AG20443 (cell line): ENCODE results near the gene ZNF891.

Experiments used
- DNase-seq: peaks from one replicate; pipeline ENCODE4 v3.0.0; 2012; ENCODE audit warnings: low spot score, mixed read lengths

Gene ZNF891

DNA sequence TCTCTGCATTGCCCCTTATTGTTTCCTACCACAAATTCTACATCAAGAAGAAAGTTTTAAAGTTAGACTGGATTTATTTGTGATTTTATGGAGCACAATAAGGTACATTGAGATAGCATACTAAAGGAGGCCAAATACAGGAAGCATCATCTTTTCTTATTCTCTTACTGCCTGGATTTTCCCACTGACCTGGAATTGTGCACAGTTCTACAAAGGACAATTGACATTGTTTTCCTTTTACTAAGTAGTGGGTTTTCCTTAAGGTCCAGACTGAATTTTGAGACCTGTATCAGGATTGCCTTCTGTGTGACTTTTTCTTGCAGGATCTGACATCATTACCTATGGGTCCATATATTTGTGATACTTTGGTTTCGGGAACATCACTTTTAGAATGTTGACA, 68.1 kb downstream of the ZNF891 start:
- DNase-seq: no peak

- no peak for DNase-seq
Observed at GRCh38 chr12:133058203-133059113, 71.6 kb downstream of the ZNF891 start.

DNA sequence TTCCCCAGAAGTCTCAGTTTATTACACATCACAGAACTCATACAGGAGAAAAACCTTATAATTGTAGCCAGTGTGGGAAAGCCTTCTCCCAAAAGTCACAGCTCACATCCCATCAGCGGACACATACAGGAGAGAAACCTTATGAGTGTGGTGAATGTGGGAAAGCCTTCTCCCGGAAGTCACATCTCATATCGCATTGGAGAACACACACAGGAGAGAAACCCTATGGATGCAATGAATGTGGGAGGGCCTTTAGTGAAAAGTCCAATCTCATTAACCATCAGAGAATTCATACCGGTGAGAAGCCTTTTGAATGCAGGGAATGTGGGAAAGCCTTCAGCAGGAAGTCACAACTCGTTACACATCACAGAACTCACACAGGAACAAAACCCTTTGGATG, 72.6 kb downstream of the ZNF891 start:
- no peak for DNase-seq
